OCI-LY7 (cell line): ENCODE results near the gene LRP1B. TPM values are rescaled to one million over a fixed set of nuclear protein-coding genes. Genes with fewer than 3 reads are reported as not detected.

Experiments used
- BruUV-seq: library from RNA; stranded (reverse); fragments of 400-500 nt; replicated peaks from 2 replicates; lab custom pipeline; 2021; lab: Mats Ljungman, UMichigan
- CTCF ChIA-PET: fragments of 300-600 bp; sonication (Branson Sonifier 250); formaldehyde crosslinking; loops from one replicate; lab custom pipeline; 2022; ENCODE audit warnings: antibody characterized with exemption; ENCODE audit not compliant: unreplicated experiment; lab: Charles Lee
- POLR2A ChIA-PET: fragments of 300-600 bp; sonication (Branson Sonifier 250); formaldehyde crosslinking; loops from one replicate; lab custom pipeline; 2022; ENCODE audit warnings: antibody characterized with exemption; lab: Charles Lee
- DNase-seq: peaks from one replicate; pipeline ENCODE4 v3.0.0-alpha.2; 2015; ENCODE audit warnings: low spot score
- H2AFZ ChIP-seq: fragments of 200-600 bp; sonication (generic), shearing (Covaris generic); 2 replicates; pipeline ENCODE4 v1.6.1; 2014; ENCODE audit warnings: mild to moderate bottlenecking, antibody characterized with exemption, low read length, moderate library complexity
- H3K27ac ChIP-seq: fragments of 200-600 bp; sonication (generic); 2 replicates; pipeline ENCODE4 v1.5.1; 2014; ENCODE audit warnings: mixed run types, low read depth, mild to moderate bottlenecking, moderate library complexity, low read length, inconsistent platforms; ENCODE audit not compliant: poor library complexity, severe bottlenecking
- H3K36me3 ChIP-seq: fragments of 200-600 bp; sonication (generic); 2 replicates; pipeline ENCODE4 v1.6.1; 2014; ENCODE audit warnings: mild to moderate bottlenecking, antibody characterized with exemption, low read length, moderate library complexity, mixed read lengths; ENCODE audit not compliant: insufficient read depth
- H3K4me1 ChIP-seq: fragments of 200-600 bp; sonication (generic); 2 replicates; pipeline ENCODE4 v1.5.1; 2014; ENCODE audit warnings: mild to moderate bottlenecking, low read length; ENCODE audit not compliant: insufficient read depth, poor library complexity, severe bottlenecking
- H3K4me2 ChIP-seq: fragments of 200-600 bp; sonication (generic); 2 replicates; pipeline ENCODE4 v1.6.1; 2014; ENCODE audit warnings: mild to moderate bottlenecking, low read length
- H3K4me3 ChIP-seq: fragments of 200-600 bp; sonication (generic); 2 replicates; pipeline ENCODE4 v1.5.1; 2014; ENCODE audit warnings: mild to moderate bottlenecking, low read depth, low read length; ENCODE audit not compliant: poor library complexity, severe bottlenecking
- H3K79me2 ChIP-seq: fragments of 200-600 bp; sonication (generic); 2 replicates; pipeline ENCODE4 v1.6.1; 2016; ENCODE audit warnings: low read depth, mild to moderate bottlenecking, low read length, moderate library complexity, mixed read lengths; ENCODE audit not compliant: insufficient read depth
- H3K9me2 ChIP-seq: fragments of 200-600 bp; sonication (generic); 2 replicates; pipeline ENCODE4 v1.6.1; 2016; ENCODE audit warnings: mild to moderate bottlenecking, low read length, mixed read lengths; ENCODE audit not compliant: insufficient read depth
- H3K9me3 ChIP-seq: fragments of 200-600 bp; sonication (generic); 2 replicates; pipeline ENCODE4 v1.6.1; 2014; ENCODE audit warnings: mild to moderate bottlenecking, mixed run types, low read length, mixed read lengths
- H4K20me1 ChIP-seq: fragments of 200-600 bp; sonication (generic); 2 replicates; pipeline ENCODE4 v1.6.1; 2014; ENCODE audit warnings: mild to moderate bottlenecking, antibody characterized with exemption, low read length, moderate library complexity, mixed read lengths; ENCODE audit not compliant: insufficient read depth
- EZH2phosphoT487 ChIP-seq: fragments of 200-600 bp; sonication (generic); IDR thresholded peaks from 2 replicates; pipeline ENCODE4 v1.6.1; 2018; ENCODE audit warnings: low read depth, borderline replicate concordance, mild to moderate bottlenecking, mixed run types, antibody characterized with exemption, low read length, moderate library complexity, mixed read lengths
- intact Hi-C: fragments of 100-400 bp; cut with micrococcal nuclease; formaldehyde crosslinking; loops from one replicate; pipeline ENCODE4 v1.10.0; 2022; ENCODE audit not compliant: unreplicated experiment
- total RNA-seq, 2 experiments: library from RNA; depleted of rRNA in 1 of 2; stranded (reverse); fragments of >200 nt in 1 of 2; shearing (Covaris generic) in 1 of 2; gene quantifications; 2 replicates each; pipeline ENCODE4 v1.2.3, GENCODE V29; 2014 to 2022
- TF ChIP-seq, protein P1 (sequence below): fragments of 200-600 bp; sonication (generic); conservative IDR thresholded peaks from 2 replicates; pipeline ENCODE4 v1.5.1; 2014; ENCODE audit warnings: mild to moderate bottlenecking, antibody characterized with exemption, low read length, moderate library complexity, mixed read lengths

LRP1B gene
- total RNA-seq, 2 experiments from 2014 or later = not detected

DNA sequence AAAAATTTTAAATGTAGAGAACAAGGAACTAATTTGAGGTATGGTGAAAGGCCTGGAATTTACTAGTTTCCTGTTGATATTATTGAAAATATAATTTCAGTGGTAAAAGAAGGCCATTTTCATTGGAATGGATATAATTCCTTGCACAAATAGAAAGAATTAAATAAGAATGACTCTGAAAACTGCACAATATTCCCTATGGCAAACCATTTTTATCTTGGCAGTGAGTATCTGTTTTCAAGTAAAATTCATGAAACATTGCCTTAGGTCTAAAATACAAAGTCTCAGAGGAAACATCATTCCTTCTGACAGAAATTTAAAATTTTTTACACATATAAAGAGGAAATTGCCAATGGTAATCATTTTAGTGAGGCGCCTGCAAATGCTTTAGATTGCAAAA is 1468.3 kb downstream of the LRP1B start:
- no peaks in the 10 kb centered on the region for H3K36me3 ChIP-seq
- ChIA-PET CTCF (no interaction called here), POLR2A (no interaction called here)
- H4K20me1 ChIP-seq = no peaks in the 10 kb centered on the region
- H2AFZ ChIP-seq = no peak overlapping the region
- no peaks in the 10 kb centered on the region for H3K4me1 ChIP-seq
- intact Hi-C loops = no loop called here
- no peak overlapping the region for H3K4me3 ChIP-seq
- no peak for DNase-seq
- no peaks in the 10 kb centered on the region for H3K9me2 ChIP-seq
- BruUV-seq = no TSS peak
- H3K4me2 ChIP-seq = no peak overlapping the region
- no peaks in the 10 kb centered on the region for H3K9me3 ChIP-seq
- no peak for TF ChIP-seq EZH2phosphoT487
- TF ChIP-seq, protein P1, sequence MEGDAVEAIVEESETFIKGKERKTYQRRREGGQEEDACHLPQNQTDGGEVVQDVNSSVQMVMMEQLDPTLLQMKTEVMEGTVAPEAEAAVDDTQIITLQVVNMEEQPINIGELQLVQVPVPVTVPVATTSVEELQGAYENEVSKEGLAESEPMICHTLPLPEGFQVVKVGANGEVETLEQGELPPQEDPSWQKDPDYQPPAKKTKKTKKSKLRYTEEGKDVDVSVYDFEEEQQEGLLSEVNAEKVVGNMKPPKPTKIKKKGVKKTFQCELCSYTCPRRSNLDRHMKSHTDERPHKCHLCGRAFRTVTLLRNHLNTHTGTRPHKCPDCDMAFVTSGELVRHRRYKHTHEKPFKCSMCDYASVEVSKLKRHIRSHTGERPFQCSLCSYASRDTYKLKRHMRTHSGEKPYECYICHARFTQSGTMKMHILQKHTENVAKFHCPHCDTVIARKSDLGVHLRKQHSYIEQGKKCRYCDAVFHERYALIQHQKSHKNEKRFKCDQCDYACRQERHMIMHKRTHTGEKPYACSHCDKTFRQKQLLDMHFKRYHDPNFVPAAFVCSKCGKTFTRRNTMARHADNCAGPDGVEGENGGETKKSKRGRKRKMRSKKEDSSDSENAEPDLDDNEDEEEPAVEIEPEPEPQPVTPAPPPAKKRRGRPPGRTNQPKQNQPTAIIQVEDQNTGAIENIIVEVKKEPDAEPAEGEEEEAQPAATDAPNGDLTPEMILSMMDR = no peak
- no peaks in the 10 kb centered on the region for H3K79me2 ChIP-seq
- H3K27ac ChIP-seq = no peak overlapping the region

DNA sequence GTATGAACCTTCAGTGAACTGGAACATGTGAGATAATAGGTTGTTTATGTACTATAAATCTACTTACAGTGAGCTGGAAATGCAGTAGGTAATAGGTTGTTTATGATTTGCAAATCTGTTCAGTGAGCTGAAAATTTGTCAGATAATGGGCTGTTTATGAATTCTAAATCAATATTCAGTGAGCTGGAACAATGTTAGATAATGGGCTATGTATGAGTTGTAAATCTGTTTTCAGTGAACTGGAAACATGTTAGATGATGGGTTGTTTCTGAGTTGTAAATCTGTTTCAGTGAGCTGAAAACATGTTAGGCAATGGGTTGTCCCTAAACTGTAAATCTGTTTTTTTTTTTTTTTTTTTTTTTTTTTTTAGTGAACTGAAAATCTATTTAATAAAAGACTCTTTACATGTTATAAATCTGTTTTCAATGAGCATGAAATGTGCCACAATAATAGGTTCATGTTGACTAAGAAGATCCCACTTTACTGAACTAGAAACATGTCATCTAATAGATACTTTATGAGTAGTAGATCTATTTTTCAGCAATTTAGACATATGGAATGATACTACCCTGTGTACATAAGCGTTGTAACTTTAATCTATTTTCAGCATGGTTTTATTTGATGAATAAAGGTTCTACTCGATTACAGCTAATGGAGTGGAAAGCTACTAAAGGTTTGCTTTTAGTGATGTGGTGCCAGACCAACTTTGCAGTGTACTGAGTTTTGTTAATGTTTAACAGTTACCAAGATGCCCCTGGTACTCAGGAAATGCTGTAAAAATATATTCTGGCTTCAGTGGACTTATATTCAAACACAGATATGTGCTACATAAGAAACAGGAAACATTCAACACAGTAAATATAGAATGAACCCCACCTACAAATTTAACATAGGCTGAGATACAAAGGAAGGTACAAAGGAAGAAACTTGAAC is 1471.8 kb downstream of the LRP1B start:
- no peaks in the 10 kb centered on the region for H3K79me2 ChIP-seq
- CTCF ChIA-PET = no interaction called here
- TF ChIP-seq, protein P1 = no peak
- no peak for TF ChIP-seq EZH2phosphoT487
- no peak for DNase-seq
- H3K4me1 ChIP-seq = no peaks in the 10 kb centered on the region
- POLR2A ChIA-PET = interaction anchor here (0.7 kb wide), 1 partner anchor 14 kb away, joined by 3 read pairs; no protein-coding TSS in a partner anchor
- no peaks in the 10 kb centered on the region for H3K9me3 ChIP-seq
- no peak overlapping the region for H3K27ac ChIP-seq
- no peaks in the 10 kb centered on the region for H3K36me3 ChIP-seq
- H3K4me3 ChIP-seq = no peak overlapping the region
- intact Hi-C loops = no loop called here
- no peaks in the 10 kb centered on the region for H4K20me1 ChIP-seq
- BruUV-seq = no TSS peak
- H3K4me2 ChIP-seq = no peak overlapping the region
- H2AFZ ChIP-seq = no peak overlapping the region
- H3K9me2 ChIP-seq = no peaks in the 10 kb centered on the region

DNA sequence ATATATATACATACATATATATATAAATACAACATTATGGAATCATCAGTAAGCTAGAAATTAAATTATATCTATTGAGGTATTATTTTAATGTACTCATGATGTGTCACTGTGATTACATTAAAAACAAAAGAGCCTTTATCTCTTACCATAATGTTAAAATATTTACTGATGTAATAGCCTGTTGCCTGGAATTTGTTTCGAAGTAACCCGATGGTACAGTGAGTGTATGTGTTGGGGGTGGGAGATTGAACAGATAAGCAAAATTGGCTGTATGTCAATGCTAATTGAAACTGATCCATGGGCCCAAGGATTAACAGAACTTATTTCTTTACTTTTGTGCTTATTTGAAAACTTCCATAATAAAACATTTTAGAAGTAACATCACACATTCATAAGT is 1473.2 kb downstream of the LRP1B start:
- Histone ChIP-seq H3K9me3 (no peaks in the 10 kb centered on the region), H3K4me2 (no peak overlapping the region), H3K4me3 (no peak overlapping the region), H3K36me3 (no peaks in the 10 kb centered on the region), H3K4me1 (no peaks in the 10 kb centered on the region), H4K20me1 (no peaks in the 10 kb centered on the region), H3K27ac (no peak overlapping the region), H3K9me2 (no peaks in the 10 kb centered on the region), H3K79me2 (no peaks in the 10 kb centered on the region), H2AFZ (no peak overlapping the region)
- intact Hi-C loops = no loop called here
- no TSS peak for BruUV-seq
- DNase-seq = no peak
- TF ChIP-seq, protein P1 = no peak
- TF ChIP-seq EZH2phosphoT487 = no peak
- POLR2A ChIA-PET = interaction anchor here (0.5 kb wide), 1 partner anchor 483 kb away, joined by 5 read pairs; no protein-coding TSS in a partner anchor
- CTCF ChIA-PET = no interaction called here
